ENCODE data around the gene IRF2BP2. TPM values are rescaled to one million over a fixed set of nuclear protein-coding genes. Genes with fewer than 3 reads are reported as not detected.

The IRF2BP2 gene
- total and polyA plus RNA-seq, 10 of the 15 experiments (the other 5 are each of a cell fraction or from before 2014, with no cell fraction given) = 7.5 to 114 (median 52.3) TPM

GRCh38 chr1:234599617-234600417 lies 10.2 kb downstream of the IRF2BP2 start (continued):
- TF ChIP-seq, protein P1, sequence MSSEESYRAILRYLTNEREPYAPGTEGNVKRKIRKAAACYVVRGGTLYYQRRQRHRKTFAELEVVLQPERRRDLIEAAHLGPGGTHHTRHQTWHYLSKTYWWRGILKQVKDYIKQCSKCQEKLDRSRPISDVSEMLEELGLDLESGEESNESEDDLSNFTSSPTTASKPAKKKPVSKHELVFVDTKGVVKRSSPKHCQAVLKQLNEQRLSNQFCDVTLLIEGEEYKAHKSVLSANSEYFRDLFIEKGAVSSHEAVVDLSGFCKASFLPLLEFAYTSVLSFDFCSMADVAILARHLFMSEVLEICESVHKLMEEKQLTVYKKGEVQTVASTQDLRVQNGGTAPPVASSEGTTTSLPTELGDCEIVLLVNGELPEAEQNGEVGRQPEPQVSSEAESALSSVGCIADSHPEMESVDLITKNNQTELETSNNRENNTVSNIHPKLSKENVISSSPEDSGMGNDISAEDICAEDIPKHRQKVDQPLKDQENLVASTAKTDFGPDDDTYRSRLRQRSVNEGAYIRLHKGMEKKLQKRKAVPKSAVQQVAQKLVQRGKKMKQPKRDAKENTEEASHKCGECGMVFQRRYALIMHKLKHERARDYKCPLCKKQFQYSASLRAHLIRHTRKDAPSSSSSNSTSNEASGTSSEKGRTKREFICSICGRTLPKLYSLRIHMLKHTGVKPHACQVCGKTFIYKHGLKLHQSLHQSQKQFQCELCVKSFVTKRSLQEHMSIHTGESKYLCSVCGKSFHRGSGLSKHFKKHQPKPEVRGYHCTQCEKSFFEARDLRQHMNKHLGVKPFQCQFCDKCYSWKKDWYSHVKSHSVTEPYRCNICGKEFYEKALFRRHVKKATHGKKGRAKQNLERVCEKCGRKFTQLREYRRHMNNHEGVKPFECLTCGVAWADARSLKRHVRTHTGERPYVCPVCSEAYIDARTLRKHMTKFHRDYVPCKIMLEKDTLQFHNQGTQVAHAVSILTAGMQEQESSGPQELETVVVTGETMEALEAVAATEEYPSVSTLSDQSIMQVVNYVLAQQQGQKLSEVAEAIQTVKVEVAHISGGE (CRISPR knock-in tag; IDR thresholded peaks at IDR 0.05) = 0 out of 2 replicates have a peak, but pooled peaks have one; percentile 54
- TF ChIP-seq NRF1 (conservative IDR thresholded peaks at IDR 0.05; ENCODE audit: low read depth, low read length) = 0 out of 2 replicates have a peak, but pooled peaks have one; percentile 6
- no peak for TF ChIP-seq TAF1 (IDR thresholded peaks at IDR 0.05; ENCODE audit: borderline replicate concordance, low read depth, low read length)
- TF ChIP-seq SIX5 (IDR thresholded peaks at IDR 0.05; ENCODE audit: low read depth, low read length, severe bottlenecking) = no peak
- no peak; the same call in 1 of the 2 replicates for TF ChIP-seq RUNX3 (IDR thresholded peaks at IDR 0.05; ENCODE audit: low read length)
- TF ChIP-seq SIN3A (IDR thresholded peaks at IDR 0.05; ENCODE audit: low read depth, low read length) = no peak
- no peak for TF ChIP-seq MYB (IDR thresholded peaks at IDR 0.05; ENCODE audit: borderline replicate concordance, low read depth, low read length)
- TF ChIP-seq, protein P2, sequence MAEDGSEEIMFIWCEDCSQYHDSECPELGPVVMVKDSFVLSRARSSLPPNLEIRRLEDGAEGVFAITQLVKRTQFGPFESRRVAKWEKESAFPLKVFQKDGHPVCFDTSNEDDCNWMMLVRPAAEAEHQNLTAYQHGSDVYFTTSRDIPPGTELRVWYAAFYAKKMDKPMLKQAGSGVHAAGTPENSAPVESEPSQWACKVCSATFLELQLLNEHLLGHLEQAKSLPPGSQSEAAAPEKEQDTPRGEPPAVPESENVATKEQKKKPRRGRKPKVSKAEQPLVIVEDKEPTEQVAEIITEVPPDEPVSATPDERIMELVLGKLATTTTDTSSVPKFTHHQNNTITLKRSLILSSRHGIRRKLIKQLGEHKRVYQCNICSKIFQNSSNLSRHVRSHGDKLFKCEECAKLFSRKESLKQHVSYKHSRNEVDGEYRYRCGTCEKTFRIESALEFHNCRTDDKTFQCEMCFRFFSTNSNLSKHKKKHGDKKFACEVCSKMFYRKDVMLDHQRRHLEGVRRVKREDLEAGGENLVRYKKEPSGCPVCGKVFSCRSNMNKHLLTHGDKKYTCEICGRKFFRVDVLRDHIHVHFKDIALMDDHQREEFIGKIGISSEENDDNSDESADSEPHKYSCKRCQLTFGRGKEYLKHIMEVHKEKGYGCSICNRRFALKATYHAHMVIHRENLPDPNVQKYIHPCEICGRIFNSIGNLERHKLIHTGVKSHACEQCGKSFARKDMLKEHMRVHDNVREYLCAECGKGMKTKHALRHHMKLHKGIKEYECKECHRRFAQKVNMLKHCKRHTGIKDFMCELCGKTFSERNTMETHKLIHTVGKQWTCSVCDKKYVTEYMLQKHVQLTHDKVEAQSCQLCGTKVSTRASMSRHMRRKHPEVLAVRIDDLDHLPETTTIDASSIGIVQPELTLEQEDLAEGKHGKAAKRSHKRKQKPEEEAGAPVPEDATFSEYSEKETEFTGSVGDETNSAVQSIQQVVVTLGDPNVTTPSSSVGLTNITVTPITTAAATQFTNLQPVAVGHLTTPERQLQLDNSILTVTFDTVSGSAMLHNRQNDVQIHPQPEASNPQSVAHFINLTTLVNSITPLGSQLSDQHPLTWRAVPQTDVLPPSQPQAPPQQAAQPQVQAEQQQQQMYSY (CRISPR knock-in tag; IDR thresholded peaks at IDR 0.05) = no peak
- no peak for TF ChIP-seq ETV6 (conservative IDR thresholded peaks at IDR 0.05 in 1 of 2, IDR thresholded peaks at IDR 0.05 in 1 of 2; ENCODE audit: borderline replicate concordance in 1 of 2, low read depth in 1 of 2)
- TF ChIP-seq JUND (IDR thresholded peaks at IDR 0.05; ENCODE audit: low read depth, low read length) = no peak
- TF ChIP-seq PML (IDR thresholded peaks at IDR 0.05; ENCODE audit: low read length) = peak; percentile 65; the same call in 1 of the 2 replicates
- no peak for TF ChIP-seq ZBTB40 (IDR thresholded peaks at IDR 0.05; ENCODE audit: borderline replicate concordance)
- no peak for TF ChIP-seq HDAC2 (IDR thresholded peaks at IDR 0.05)
- TF ChIP-seq NKRF (conservative IDR thresholded peaks at IDR 0.05) = peak; percentile 87
- peak; percentile 34; the same call in 1 of the 2 replicates for TF ChIP-seq NFIC (IDR thresholded peaks at IDR 0.05; ENCODE audit: low read depth, low read length)
